ENCODE results near the gene ADI1.

ADI1 gene

DNA sequence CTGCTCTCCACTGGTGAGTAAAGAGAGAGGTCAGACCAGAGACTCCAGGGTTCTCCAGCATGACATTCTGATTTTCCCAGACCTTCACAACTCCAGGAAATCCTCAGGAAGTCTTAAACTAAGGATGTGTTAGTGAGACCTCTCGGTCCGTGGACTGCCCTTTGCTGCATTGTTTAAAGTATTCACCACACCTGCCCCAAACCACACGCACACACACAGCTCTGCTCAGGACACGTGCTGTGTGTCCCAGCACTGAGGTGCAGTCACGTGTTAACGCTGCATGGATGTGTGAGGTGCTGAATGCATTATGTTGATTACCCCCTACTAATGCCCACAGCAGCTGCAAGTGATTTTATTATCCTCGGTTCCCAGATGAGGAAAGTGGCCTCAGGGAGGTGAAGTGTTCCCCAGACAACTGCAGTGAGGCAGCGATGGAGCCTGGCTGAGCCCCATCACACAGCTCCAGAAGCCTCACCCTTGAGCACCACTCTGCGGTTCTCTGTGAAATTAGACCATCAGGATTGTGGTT lies 71.5 kb downstream of the ADI1 start:
- no peak for TF ChIP-seq CTCF (IDR thresholded peaks at IDR 0.05; ENCODE audit: low read depth, low read length, missing control alignments)
- no peak overlapping the region for H3K4me3 ChIP-seq (replicated peaks; ENCODE audit: low read depth, low read length)
- DNase-seq (ENCODE audit: extremely low read depth, low read depth) = no peak

Data from HFF-Myc (cell line).